ENCODE data around the gene UVRAG. TPM values are rescaled to one million over a fixed set of nuclear protein-coding genes. Genes with fewer than 3 reads are reported as not detected.
A peak's percentile ranks its signal among the peaks of the same experiment; 100 is the strongest.

The UVRAG gene
- total and polyA plus RNA-seq, 12 donors = 5.0 to 18.3 (median 13.4) TPM

- WGBS, 2 donors = 69 to 70% methylated on average over 3 of the region's 3 CpGs
- Histone ChIP-seq H3K36me3 (peaks cover 0 to 36% (median 0%) of the 10 kb centered on the region in 9 donors), H3K4me3 (no peak overlapping the region), H3K4me1 (peaks cover 0 to 12% (median 8%) of the 10 kb centered on the region in 9 donors), H3K9me3 (no peaks in the 10 kb centered on the region), H3K27ac (no peak overlapping the region), H3K27me3 (no peaks in the 10 kb centered on the region)
- no peak for TF ChIP-seq CTCF (IDR thresholded peaks at IDR 0.05)
- DNase-seq (no peak), ATAC-seq (no peak)
- intact Hi-C loops (cut with DNase I) = no loop called here
Observed at GRCh38 chr11:75858613-75859012, 43.6 kb downstream of the UVRAG start.

GRCh38 chr11:75859614-75860013 is 44.6 kb downstream of the UVRAG start:
- Histone ChIP-seq H3K4me3 (no peak overlapping the region), H3K9me3 (no peaks in the 10 kb centered on the region), H3K27ac (no peak overlapping the region), H3K36me3 (peaks cover 0 to 30% (median 0%) of the 10 kb centered on the region in 9 donors), H3K4me1 (peaks cover 0 to 12% (median 8%) of the 10 kb centered on the region in 9 donors), H3K27me3 (no peaks in the 10 kb centered on the region)
- intact Hi-C loops (cut with DNase I) = loop anchor here in 4 of 10 donors (10.0 kb wide), 3 partner anchors 135 to 315 kb away; no protein-coding TSS in a partner anchor
- TF ChIP-seq CTCF (IDR thresholded peaks at IDR 0.05) = no peak
- WGBS, 2 donors = 97 to 100% methylated on average over 2 of the region's 2 CpGs
- ATAC-seq (no peak), DNase-seq (no peak)

GRCh38 chr11:75862437-75862836 is 47.4 kb downstream of the UVRAG start:
- H3K27ac ChIP-seq = no peak overlapping the region
- peaks cover 0 to 17% (median 0%) of the 10 kb centered on the region in 9 donors for H3K36me3 ChIP-seq
- ATAC-seq (no peak), DNase-seq (no peak)
- TF ChIP-seq CTCF (IDR thresholded peaks at IDR 0.05) = no peak
- no peaks in the 10 kb centered on the region for H3K9me3 ChIP-seq
- 96 to 98% methylated on average over 2 of the region's 2 CpGs for WGBS, 2 donors
- no peaks in the 10 kb centered on the region for H3K27me3 ChIP-seq
- H3K4me3 ChIP-seq = no peak overlapping the region
- intact Hi-C loops (cut with DNase I) = loop anchor here in 4 of 10 donors (10.0 kb wide), 3 partner anchors 138 to 318 kb away; no protein-coding TSS in a partner anchor
- H3K4me1 ChIP-seq = peaks cover 0 to 18% (median 12%) of the 10 kb centered on the region in 9 donors

GRCh38 chr11:75867778-75868374 is 52.9 kb downstream of the UVRAG start:
- no peak overlapping the region for H3K27ac ChIP-seq
- DNase-seq = peak in 1 of 2 donors; percentile 58
- H3K9me3 ChIP-seq = no peaks in the 10 kb centered on the region
- peak; percentile 72 to 89 (median 85) for TF ChIP-seq CTCF (IDR thresholded peaks at IDR 0.05)
- intact Hi-C loops (cut with DNase I) = loop anchor here (1.0 to 10.0 kb wide), 10 partner anchors 65 to 323 kb away; no protein-coding TSS in a partner anchor
- peaks cover 5 to 34% (median 23%) of the 10 kb centered on the region in 9 donors for H3K4me1 ChIP-seq
- H3K36me3 ChIP-seq = peaks cover 0 to 4% (median 0%) of the 10 kb centered on the region in 9 donors
- H3K27me3 ChIP-seq = no peaks in the 10 kb centered on the region
- no peak overlapping the region for H3K4me3 ChIP-seq
- 18 to 23% methylated on average over 6 of the region's 6 CpGs for WGBS, 2 donors
- ATAC-seq = peak; percentile 55 to 80 (median 68)
